ENCODE measurements around the gene PCDHGB5. TPM values are rescaled to one million over a fixed set of nuclear protein-coding genes. Genes with fewer than 3 reads are reported as not detected.
"Not testable (repeated sequence)": the region's sequence is repeated elsewhere in the genome, so short reads cannot be mapped to it uniquely, and the experiment has no call there.

The PCDHGB5 gene
- polyA plus RNA-seq, 1 of the 3 experiments (the other 2 are of a cell fraction) = 0.15 TPM

- DNase-seq = no peak
- Histone ChIP-seq H2AFZ (ENCODE audit: low read depth) (no peak overlapping the region), H3K27ac (ENCODE audit: low read depth in 2 of 2, low read length in 1 of 2) (no peak overlapping the region), H3K79me2 (ENCODE audit: insufficient read depth) (no peaks in the 10 kb centered on the region), H3K27me3 (ENCODE audit: insufficient read depth) (no peaks in the 10 kb centered on the region), H3K9me2 (no peaks in the 10 kb centered on the region), H3K4me2 (no peak overlapping the region), H3K9ac (no peak overlapping the region), H3K4me1 (ENCODE audit: control insufficient read depth in 1 of 2, insufficient read depth in 2 of 2, low read depth in 1 of 2, low read length in 1 of 2) (no peaks in the 10 kb centered on the region), H3K36me3 (replicated peaks in 1 of 2; ENCODE audit: control insufficient read depth in 1 of 2, insufficient read depth in 2 of 2, low read length in 1 of 2) (peaks cover 0 to 9% of the 10 kb centered on the region in 2 experiments), H4K20me1 (ENCODE audit: insufficient read depth) (no peaks in the 10 kb centered on the region), H3F3A (replicated peaks; ENCODE audit: insufficient read depth) (no peaks in the 10 kb centered on the region), H3K4me3 (ENCODE audit: low read depth in 2 of 2, low read length in 1 of 2) (no peak overlapping the region; a peak in 1 of 4 replicates), H3K9me3 (peaks cover 7% of the 10 kb centered on the region)
- TF ChIP-seq ELF1 (IDR thresholded peaks at IDR 0.05) = no peak
- no peak for TF ChIP-seq RXRA (IDR thresholded peaks at IDR 0.05; ENCODE audit: borderline replicate concordance, low read depth)
- no peak for TF ChIP-seq POLR2AphosphoS5 (IDR thresholded peaks at IDR 0.05; ENCODE audit: low read depth, low read length)
- no peak for TF ChIP-seq MXI1 (IDR thresholded peaks at IDR 0.05; ENCODE audit: low read depth, low read length)
- TF ChIP-seq GATA2 (CRISPR knock-in tag; IDR thresholded peaks at IDR 0.05) = no peak
- ChIA-PET POLR2A (no interaction called here), CTCF (no interaction called here)
- 79% methylated on average over 22 of the region's 22 CpGs for WGBS (ENCODE audit: low lambda C conversion rate)
Measured at GRCh38 chr5:141403387-141403786, 5.6 kb downstream of the PCDHGB5 start.

GRCh38 chr5:141407790-141408505, 10.2 kb downstream of the PCDHGB5 start, which contains the start of gene PCDHGB6:
PCDHGB6 (plus strand) TSS chr5:141408021; CDS start chr5:141408203, 182 bp downstream.
- H4K20me1 ChIP-seq (ENCODE audit: insufficient read depth); H3K36me3 ChIP-seq (replicated peaks in 1 of 2; ENCODE audit: control insufficient read depth in 1 of 2, insufficient read depth in 2 of 2, low read length in 1 of 2); H3K9ac ChIP-seq; H3K27me3 ChIP-seq (ENCODE audit: insufficient read depth); H3K9me2 ChIP-seq; POLR2A ChIA-PET; H3K79me2 ChIP-seq (ENCODE audit: insufficient read depth); H3K27ac ChIP-seq (ENCODE audit: low read depth in 2 of 2, low read length in 1 of 2); DNase-seq; H3K9me3 ChIP-seq; H2AFZ ChIP-seq (ENCODE audit: low read depth); H3K4me1 ChIP-seq (ENCODE audit: control insufficient read depth in 1 of 2, insufficient read depth in 2 of 2, low read depth in 1 of 2, low read length in 1 of 2); H3F3A ChIP-seq (replicated peaks; ENCODE audit: insufficient read depth); H3K4me2 ChIP-seq; H3K4me3 ChIP-seq (ENCODE audit: low read depth in 2 of 2, low read length in 1 of 2): not testable (repeated sequence)
- WGBS (ENCODE audit: low lambda C conversion rate) = 75% methylated on average over 38 of the region's 51 CpGs
- CTCF ChIA-PET = interaction anchor here (2.2 kb wide), 1 partner anchor 150 kb away, joined by 8 read pairs; no protein-coding TSS in a partner anchor

- Histone ChIP-seq H3K4me3 (ENCODE audit: low read depth in 2 of 2, low read length in 1 of 2) (no peak overlapping the region; a peak in 1 of 4 replicates), H3F3A (replicated peaks; ENCODE audit: insufficient read depth) (no peaks in the 10 kb centered on the region), H3K36me3 (replicated peaks in 1 of 2; ENCODE audit: control insufficient read depth in 1 of 2, insufficient read depth in 2 of 2, low read length in 1 of 2) (peaks cover 0 to 9% of the 10 kb centered on the region in 2 experiments), H3K9ac (no peak overlapping the region), H3K4me2 (no peak overlapping the region), H3K27ac (ENCODE audit: low read depth in 2 of 2, low read length in 1 of 2) (no peak overlapping the region), H2AFZ (ENCODE audit: low read depth) (no peak overlapping the region), H3K4me1 (ENCODE audit: control insufficient read depth in 1 of 2, insufficient read depth in 2 of 2, low read depth in 1 of 2, low read length in 1 of 2) (no peaks in the 10 kb centered on the region), H3K27me3 (ENCODE audit: insufficient read depth) (no peaks in the 10 kb centered on the region), H3K9me3 (no peaks in the 10 kb centered on the region; the same call in 1 of the 2 replicates), H4K20me1 (ENCODE audit: insufficient read depth) (no peaks in the 10 kb centered on the region), H3K9me2 (no peaks in the 10 kb centered on the region), H3K79me2 (ENCODE audit: insufficient read depth) (no peaks in the 10 kb centered on the region)
- ChIA-PET CTCF (no interaction called here), POLR2A (no interaction called here)
- no peak for DNase-seq
- WGBS (ENCODE audit: low lambda C conversion rate) = 90% methylated on average over 64 of the region's 64 CpGs
- TF ChIP-seq EP300 (IDR thresholded peaks at IDR 0.05; ENCODE audit: borderline replicate concordance in 1 of 2, low read depth in 1 of 2, low read length in 1 of 2) (no peak), EZH2phosphoT487 (IDR thresholded peaks at IDR 0.05; ENCODE audit: borderline replicate concordance, low read depth) (no peak), RXRA (IDR thresholded peaks at IDR 0.05; ENCODE audit: borderline replicate concordance, low read depth) (no peak), IRF3 (IDR thresholded peaks at IDR 0.05; ENCODE audit: low read depth, low read length) (no peak), ZBTB33 (IDR thresholded peaks at IDR 0.05; ENCODE audit: borderline replicate concordance, low read depth) (no peak), TAF1 (IDR thresholded peaks at IDR 0.05; ENCODE audit: borderline replicate concordance, low read depth, low read length) (no peak), TCF12 (IDR thresholded peaks at IDR 0.05) (no peak), CTCF (IDR thresholded peaks at IDR 0.05) (no peak), MXI1 (IDR thresholded peaks at IDR 0.05; ENCODE audit: low read depth, low read length) (no peak), CHD2 (IDR thresholded peaks at IDR 0.05; ENCODE audit: low read length, partially characterized antibody) (no peak), FOXM1 (IDR thresholded peaks at IDR 0.05; ENCODE audit: low read depth) (no peak), RCOR1 (IDR thresholded peaks at IDR 0.05; ENCODE audit: low read length) (no peak), GATA2 (CRISPR knock-in tag; IDR thresholded peaks at IDR 0.05) (no peak)
Measured at GRCh38 chr5:141409598-141410306, 12.0 kb downstream of the PCDHGB5 start.

All from SK-N-SH (cell line).